ENCODE measurements around the gene PCDHA2.
"Not testable (repeated sequence)": the region's sequence is repeated elsewhere in the genome, so short reads cannot be mapped to it uniquely, and the experiment has no call there.

The PCDHA2 gene

GRCh38 chr5:140791089-140791488 lies 3.6 kb upstream of the PCDHA2 start:
- no peak for TF ChIP-seq CTCF (IDR thresholded peaks at IDR 0.05; ENCODE audit: control extremely low read depth, extremely low read depth, low read depth, missing control alignments)
- CTCF ChIA-PET: no interaction called here

GRCh38 chr5:140795259-140795641 lies 598 bp downstream of the PCDHA2 start:
- TF ChIP-seq CTCF (IDR thresholded peaks at IDR 0.05; ENCODE audit: control extremely low read depth, extremely low read depth, low read depth, missing control alignments): no peak
- DNase-seq (ENCODE audit: extremely low spot score): no peak
- ChIA-PET POLR2A (no interaction called here), CTCF (no interaction called here)

More at GRCh38 chr5:140791089-140791488, 3.6 kb upstream of the PCDHA2 start:
- DNase-seq (ENCODE audit: extremely low spot score): no peak
- POLR2A ChIA-PET: no interaction called here

GRCh38 chr5:140796072-140796717 lies 1.5 kb downstream of the PCDHA2 start:
- POLR2A ChIA-PET; DNase-seq (ENCODE audit: extremely low spot score): not testable (repeated sequence)

GRCh38 chr5:140796718-140797095 lies 2.1 kb downstream of the PCDHA2 start:
- CTCF ChIA-PET: no interaction called here
- no peak for DNase-seq (ENCODE audit: extremely low spot score)
- no peak for TF ChIP-seq CTCF (IDR thresholded peaks at IDR 0.05; ENCODE audit: control extremely low read depth, extremely low read depth, low read depth, missing control alignments)
- POLR2A ChIA-PET: no interaction called here

More at GRCh38 chr5:140796072-140796717, 1.5 kb downstream of the PCDHA2 start:
- CTCF ChIA-PET: not testable (repeated sequence)

- DNase-seq (ENCODE audit: extremely low spot score): no peak
- CTCF ChIA-PET: no interaction called here
- no peak for TF ChIP-seq CTCF (IDR thresholded peaks at IDR 0.05; ENCODE audit: control extremely low read depth, extremely low read depth, low read depth, missing control alignments)
- POLR2A ChIA-PET: no interaction called here
Measured at GRCh38 chr5:140800816-140801493, 6.3 kb downstream of the PCDHA2 start, which contains the start of gene PCDHA3. Gene PCDHA3 (plus strand): TSS chr5:140801057.

- ChIA-PET POLR2A (no interaction called here), CTCF (no interaction called here)
- no peak for TF ChIP-seq CTCF (IDR thresholded peaks at IDR 0.05; ENCODE audit: control extremely low read depth, extremely low read depth, low read depth, missing control alignments)
- DNase-seq (ENCODE audit: extremely low spot score): no peak
Measured at GRCh38 chr5:140801494-140801841, 6.8 kb downstream of the PCDHA2 start.

- CTCF ChIA-PET; POLR2A ChIA-PET; DNase-seq (ENCODE audit: extremely low spot score): not testable (repeated sequence)
Measured at GRCh38 chr5:140802381-140802780, 7.7 kb downstream of the PCDHA2 start.

Data from GM10248 (cell line).